ENCODE data around the gene FAM177B.

Gene FAM177B

GRCh38 chr1:222784916-222785315 lies 47.9 kb downstream of the FAM177B start:
- TF ChIP-seq NFIC (IDR thresholded peaks at IDR 0.05), result peak; percentile 66
- TF ChIP-seq CEBPB (IDR thresholded peaks at IDR 0.05), result no peak
- TF ChIP-seq TCF12 (IDR thresholded peaks at IDR 0.05; ENCODE audit: low read depth), result 0 out of 2 replicates have a peak, but pooled peaks have one; percentile 21
- no peak for TF ChIP-seq EP300 (IDR thresholded peaks at IDR 0.05; ENCODE audit: borderline replicate concordance)
- no peak for TF ChIP-seq CREB1 (IDR thresholded peaks at IDR 0.05; ENCODE audit: low read depth)
- no peak for TF ChIP-seq FOXM1 (IDR thresholded peaks at IDR 0.05; ENCODE audit: borderline replicate concordance, low read depth)

- no peak for TF ChIP-seq FOXM1 (IDR thresholded peaks at IDR 0.05; ENCODE audit: borderline replicate concordance, low read depth)
- TF ChIP-seq REST (IDR thresholded peaks at IDR 0.05; ENCODE audit: low read depth), result no peak
- no peak for TF ChIP-seq CREB1 (IDR thresholded peaks at IDR 0.05; ENCODE audit: low read depth)
- TF ChIP-seq TEAD4 (IDR thresholded peaks at IDR 0.05), result no peak
- TF ChIP-seq TAF1 (IDR thresholded peaks at IDR 0.05; ENCODE audit: low read depth), result no peak
- TF ChIP-seq, protein P1, sequence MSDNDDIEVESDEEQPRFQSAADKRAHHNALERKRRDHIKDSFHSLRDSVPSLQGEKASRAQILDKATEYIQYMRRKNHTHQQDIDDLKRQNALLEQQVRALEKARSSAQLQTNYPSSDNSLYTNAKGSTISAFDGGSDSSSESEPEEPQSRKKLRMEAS (IDR thresholded peaks at IDR 0.05), result no peak
- TF ChIP-seq TCF12 (IDR thresholded peaks at IDR 0.05; ENCODE audit: low read depth), result no peak
- TF ChIP-seq NFIC (IDR thresholded peaks at IDR 0.05), result no peak
- TF ChIP-seq EP300 (IDR thresholded peaks at IDR 0.05; ENCODE audit: borderline replicate concordance), result no peak
- TF ChIP-seq CEBPB (IDR thresholded peaks at IDR 0.05), result no peak
- no peak for TF ChIP-seq RAD21 (IDR thresholded peaks at IDR 0.05; ENCODE audit: low read depth)
- TF ChIP-seq YY1 (IDR thresholded peaks at IDR 0.05; ENCODE audit: low read depth), result no peak
- no peak for TF ChIP-seq EGR1 (IDR thresholded peaks at IDR 0.05)
- TF ChIP-seq, protein P2, sequence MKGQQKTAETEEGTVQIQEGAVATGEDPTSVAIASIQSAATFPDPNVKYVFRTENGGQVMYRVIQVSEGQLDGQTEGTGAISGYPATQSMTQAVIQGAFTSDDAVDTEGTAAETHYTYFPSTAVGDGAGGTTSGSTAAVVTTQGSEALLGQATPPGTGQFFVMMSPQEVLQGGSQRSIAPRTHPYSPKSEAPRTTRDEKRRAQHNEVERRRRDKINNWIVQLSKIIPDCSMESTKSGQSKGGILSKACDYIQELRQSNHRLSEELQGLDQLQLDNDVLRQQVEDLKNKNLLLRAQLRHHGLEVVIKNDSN (IDR thresholded peaks at IDR 0.05), result no peak
- TF ChIP-seq ZBTB7A (IDR thresholded peaks at IDR 0.05; ENCODE audit: low read depth), result no peak
These were observed 48.5 kb downstream of the FAM177B start for GRCh38 chr1:222785529-222785928.

GRCh38 chr1:222786121-222786520 lies 49.1 kb downstream of the FAM177B start:
- peak; percentile 64; the same call in 1 of the 2 replicates for TF ChIP-seq EP300 (IDR thresholded peaks at IDR 0.05; ENCODE audit: borderline replicate concordance)
- TF ChIP-seq, protein P2 (IDR thresholded peaks at IDR 0.05), result no peak
- no peak for TF ChIP-seq TAF1 (IDR thresholded peaks at IDR 0.05; ENCODE audit: low read depth)
- TF ChIP-seq YY1 (IDR thresholded peaks at IDR 0.05; ENCODE audit: low read depth), result no peak
- TF ChIP-seq NFIC (IDR thresholded peaks at IDR 0.05), result peak; percentile 94
- no peak for TF ChIP-seq EGR1 (IDR thresholded peaks at IDR 0.05)
- TF ChIP-seq, protein P1 (IDR thresholded peaks at IDR 0.05), result no peak
- TF ChIP-seq ZBTB7A (IDR thresholded peaks at IDR 0.05; ENCODE audit: low read depth), result no peak
- peak; percentile 83 for TF ChIP-seq TCF12 (IDR thresholded peaks at IDR 0.05; ENCODE audit: low read depth)
- TF ChIP-seq FOXM1 (IDR thresholded peaks at IDR 0.05; ENCODE audit: borderline replicate concordance, low read depth), result no peak
- TF ChIP-seq CREB1 (IDR thresholded peaks at IDR 0.05; ENCODE audit: low read depth), result no peak
- peak; percentile 92 for TF ChIP-seq TEAD4 (IDR thresholded peaks at IDR 0.05)
- no peak for TF ChIP-seq RAD21 (IDR thresholded peaks at IDR 0.05; ENCODE audit: low read depth)
- TF ChIP-seq REST (IDR thresholded peaks at IDR 0.05; ENCODE audit: low read depth), result no peak

GRCh38 chr1:222787729-222788128 lies 50.7 kb downstream of the FAM177B start:
- TF ChIP-seq TEAD4 (IDR thresholded peaks at IDR 0.05) (no peak), RAD21 (IDR thresholded peaks at IDR 0.05; ENCODE audit: low read depth) (no peak), YY1 (IDR thresholded peaks at IDR 0.05; ENCODE audit: low read depth) (no peak), FOXM1 (IDR thresholded peaks at IDR 0.05; ENCODE audit: borderline replicate concordance, low read depth) (no peak), ZBTB7A (IDR thresholded peaks at IDR 0.05; ENCODE audit: low read depth) (no peak), NFIC (IDR thresholded peaks at IDR 0.05) (no peak), TCF12 (IDR thresholded peaks at IDR 0.05; ENCODE audit: low read depth) (no peak), TAF1 (IDR thresholded peaks at IDR 0.05; ENCODE audit: low read depth) (no peak), EP300 (IDR thresholded peaks at IDR 0.05; ENCODE audit: borderline replicate concordance) (no peak), EGR1 (IDR thresholded peaks at IDR 0.05) (no peak), CEBPB (IDR thresholded peaks at IDR 0.05) (no peak), REST (IDR thresholded peaks at IDR 0.05; ENCODE audit: low read depth) (no peak), CREB1 (IDR thresholded peaks at IDR 0.05; ENCODE audit: low read depth) (no peak)
- TF ChIP-seq, protein P1 (IDR thresholded peaks at IDR 0.05), result no peak
- TF ChIP-seq, protein P2 (IDR thresholded peaks at IDR 0.05), result no peak
